HEK293 (cell line): ENCODE measurements around the gene MAP7D1.

Experiments used
- CTCF ChIA-PET: fragments of 350-600 bp; formaldehyde crosslinking; extraction: SDS; loops from one replicate; lab custom pipeline; 2021; ENCODE audit warnings: antibody characterized with exemption; lab: Yijun Ruan, JAX
- POLR2A ChIA-PET: fragments of 300-600 bp; formaldehyde crosslinking; extraction: SDS; loops from one replicate; lab custom pipeline; 2020; ENCODE audit warnings: antibody characterized with exemption, inconsistent platforms; lab: Yijun Ruan, JAX
- H3K27ac ChIP-seq: fragments of 200-500 bp; sonication (Bioruptor generic); 2 replicates; pipeline ENCODE4 v1.5.1; 2014; ENCODE audit warnings: low read depth, low read length, control low read depth, inconsistent platforms; ENCODE audit errors: extremely low read depth
- H3K36me3 ChIP-seq, 2 experiments: fragments of 200-500 bp in 1 of 2; sonication (Bioruptor generic) in 1 of 2; 1 replicate in 1 of 2; 2 replicates in 1 of 2; pipeline ENCODE4 v1.5.1; 2014 to 2017; ENCODE audit warnings: inconsistent platforms in 2 of 2, low read length in 2 of 2; ENCODE audit not compliant: control insufficient read depth in 2 of 2, insufficient read depth in 1 of 2
- H3K4me1 ChIP-seq: fragments of 200-500 bp; sonication (Bioruptor generic); 2 replicates; pipeline ENCODE4 v1.5.1; 2014; ENCODE audit warnings: mild to moderate bottlenecking, low read length, inconsistent platforms; ENCODE audit not compliant: control insufficient read depth, insufficient read depth
- H3K4me3 ChIP-seq: 2 replicates; pipeline ENCODE4 v1.5.1; 2011; ENCODE audit warnings: low read depth, mild to moderate bottlenecking, control low read depth, low read length, moderate library complexity
- H3K9me3 ChIP-seq: fragments of 200-500 bp; sonication (Bioruptor generic); 2 replicates; pipeline ENCODE4 v1.5.1; 2014; ENCODE audit warnings: low read depth, low read length, inconsistent platforms; ENCODE audit not compliant: control insufficient read depth, insufficient read depth
- EGR2 ChIP-seq: fragments of 450-650 bp; formaldehyde crosslinking; IDR thresholded peaks from 2 replicates; pipeline ENCODE4 v1.5.1; 2016; ENCODE audit warnings: low read depth, missing biosample characterization, missing genetic modification characterization
- GFI1B ChIP-seq: fragments of 450-650 bp; formaldehyde crosslinking; IDR thresholded peaks from 2 replicates; pipeline ENCODE4 v1.5.1; 2016; ENCODE audit warnings: missing biosample characterization, missing genetic modification characterization
- PRDM1 ChIP-seq: fragments of 450-650 bp; formaldehyde crosslinking; IDR thresholded peaks from 2 replicates; pipeline ENCODE4; 2016; ENCODE audit warnings: missing biosample characterization, missing genetic modification characterization
- ZFHX2 ChIP-seq: fragments of 450-650 bp; formaldehyde crosslinking; conservative IDR thresholded peaks from 2 replicates; pipeline ENCODE4 v1.5.1; 2016; ENCODE audit warnings: missing biosample characterization, missing genetic modification characterization
- ZFP41 ChIP-seq: fragments of 450-650 bp; formaldehyde crosslinking; IDR thresholded peaks from 2 replicates; pipeline ENCODE4 v1.5.1; 2016; ENCODE audit warnings: missing biosample characterization, missing genetic modification characterization, borderline replicate concordance
- ZNF366 ChIP-seq: fragments of 450-650 bp; formaldehyde crosslinking; conservative IDR thresholded peaks from 2 replicates; pipeline ENCODE4 v1.5.1; 2016; ENCODE audit warnings: missing biosample characterization, missing genetic modification characterization
- ZNF473 ChIP-seq: fragments of 450-650 bp; formaldehyde crosslinking; IDR thresholded peaks from 2 replicates; pipeline ENCODE4 v1.5.1; 2017; ENCODE audit warnings: missing biosample characterization, missing genetic modification characterization
- ZNF623 ChIP-seq: fragments of 450-650 bp; formaldehyde crosslinking; IDR thresholded peaks from 2 replicates; pipeline ENCODE4 v1.5.1; 2016; ENCODE audit warnings: missing biosample characterization, missing genetic modification characterization
- ZNF654 ChIP-seq: fragments of 450-650 bp; formaldehyde crosslinking; IDR thresholded peaks from 2 replicates; pipeline ENCODE4 v1.5.1; 2016; ENCODE audit warnings: low read depth, missing biosample characterization, missing genetic modification characterization
- ZNF777 ChIP-seq: fragments of 450-650 bp; formaldehyde crosslinking; IDR thresholded peaks from 2 replicates; pipeline ENCODE4 v1.5.1; 2017; ENCODE audit warnings: missing biosample characterization, missing genetic modification characterization, borderline replicate concordance
- ZSCAN30 ChIP-seq: fragments of 450-650 bp; IDR thresholded peaks from 2 replicates; pipeline ENCODE4 v1.5.1; 2018; ENCODE audit warnings: missing biosample characterization, mild to moderate bottlenecking, missing genetic modification characterization, moderate library complexity
- TF ChIP-seq, protein P1 (sequence below): fragments of 450-650 bp; formaldehyde crosslinking; IDR thresholded peaks from 2 replicates; pipeline ENCODE4 v1.5.1; 2017; ENCODE audit warnings: missing biosample characterization, missing genetic modification characterization
- TF ChIP-seq, protein P2 (sequence below): fragments of 450-650 bp; formaldehyde crosslinking; IDR thresholded peaks from 2 replicates; pipeline ENCODE4; 2016; ENCODE audit warnings: missing biosample characterization, missing genetic modification characterization
- TF ChIP-seq, protein P3 (sequence below): fragments of 450-650 bp; formaldehyde crosslinking; IDR thresholded peaks from 2 replicates; pipeline ENCODE4 v1.5.1; 2016; ENCODE audit warnings: missing biosample characterization, missing genetic modification characterization
- TF ChIP-seq, protein P4 (sequence below): fragments of 450-650 bp; formaldehyde crosslinking; IDR thresholded peaks from 2 replicates; pipeline ENCODE4 v1.5.1; 2016; ENCODE audit warnings: missing biosample characterization, missing genetic modification characterization

The MAP7D1 gene

DNA sequence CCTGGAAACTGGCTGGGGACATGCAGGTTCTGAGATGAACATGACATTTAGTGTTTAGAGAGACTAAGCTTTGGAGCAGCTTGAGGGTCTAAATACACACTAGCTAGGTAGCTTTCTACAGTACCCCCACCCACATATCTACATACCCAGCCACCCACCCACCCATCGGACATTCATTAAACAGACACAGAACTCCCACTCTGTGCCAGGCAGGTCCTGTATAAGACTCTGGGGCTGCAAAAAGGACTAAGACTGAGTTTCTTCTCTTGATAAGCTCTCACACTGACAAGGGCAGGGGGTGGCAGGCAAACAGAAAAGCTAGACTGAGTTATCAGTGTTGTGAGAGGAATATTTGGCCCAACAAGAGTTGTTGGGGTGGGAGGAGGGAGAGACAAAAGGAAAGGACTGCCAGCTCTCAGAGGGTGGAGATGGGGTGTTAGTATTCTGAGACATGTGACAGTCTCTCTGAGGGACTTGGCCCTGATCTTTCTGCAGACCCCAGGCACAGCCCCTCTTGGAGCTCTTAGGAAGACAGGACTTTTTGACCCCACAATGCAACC, 6.8 kb downstream of the MAP7D1 start:
- TF ChIP-seq, protein P1, sequence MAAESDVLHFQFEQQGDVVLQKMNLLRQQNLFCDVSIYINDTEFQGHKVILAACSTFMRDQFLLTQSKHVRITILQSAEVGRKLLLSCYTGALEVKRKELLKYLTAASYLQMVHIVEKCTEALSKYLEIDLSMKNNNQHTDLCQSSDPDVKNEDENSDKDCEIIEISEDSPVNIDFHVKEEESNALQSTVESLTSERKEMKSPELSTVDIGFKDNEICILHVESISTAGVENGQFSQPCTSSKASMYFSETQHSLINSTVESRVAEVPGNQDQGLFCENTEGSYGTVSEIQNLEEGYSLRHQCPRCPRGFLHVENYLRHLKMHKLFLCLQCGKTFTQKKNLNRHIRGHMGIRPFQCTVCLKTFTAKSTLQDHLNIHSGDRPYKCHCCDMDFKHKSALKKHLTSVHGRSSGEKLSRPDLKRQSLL (tag by site-specific recombination): no peak
- no peak for TF ChIP-seq ZNF366 (tag by site-specific recombination)
- TF ChIP-seq ZFHX2 (tag by site-specific recombination): peak; percentile 39; the same call in 1 of the 2 replicates
- TF ChIP-seq, protein P2, sequence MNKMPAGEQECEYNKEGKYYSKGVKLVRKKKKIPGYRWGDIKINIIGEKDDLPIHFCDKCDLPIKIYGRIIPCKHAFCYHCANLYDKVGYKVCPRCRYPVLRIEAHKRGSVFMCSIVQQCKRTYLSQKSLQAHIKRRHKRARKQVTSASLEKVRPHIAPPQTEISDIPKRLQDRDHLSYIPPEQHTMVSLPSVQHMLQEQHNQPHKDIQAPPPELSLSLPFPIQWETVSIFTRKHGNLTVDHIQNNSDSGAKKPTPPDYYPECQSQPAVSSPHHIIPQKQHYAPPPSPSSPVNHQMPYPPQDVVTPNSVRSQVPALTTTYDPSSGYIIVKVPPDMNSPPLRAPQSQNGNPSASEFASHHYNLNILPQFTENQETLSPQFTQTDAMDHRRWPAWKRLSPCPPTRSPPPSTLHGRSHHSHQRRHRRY (tag by site-specific recombination): no peak
- TF ChIP-seq, protein P3, sequence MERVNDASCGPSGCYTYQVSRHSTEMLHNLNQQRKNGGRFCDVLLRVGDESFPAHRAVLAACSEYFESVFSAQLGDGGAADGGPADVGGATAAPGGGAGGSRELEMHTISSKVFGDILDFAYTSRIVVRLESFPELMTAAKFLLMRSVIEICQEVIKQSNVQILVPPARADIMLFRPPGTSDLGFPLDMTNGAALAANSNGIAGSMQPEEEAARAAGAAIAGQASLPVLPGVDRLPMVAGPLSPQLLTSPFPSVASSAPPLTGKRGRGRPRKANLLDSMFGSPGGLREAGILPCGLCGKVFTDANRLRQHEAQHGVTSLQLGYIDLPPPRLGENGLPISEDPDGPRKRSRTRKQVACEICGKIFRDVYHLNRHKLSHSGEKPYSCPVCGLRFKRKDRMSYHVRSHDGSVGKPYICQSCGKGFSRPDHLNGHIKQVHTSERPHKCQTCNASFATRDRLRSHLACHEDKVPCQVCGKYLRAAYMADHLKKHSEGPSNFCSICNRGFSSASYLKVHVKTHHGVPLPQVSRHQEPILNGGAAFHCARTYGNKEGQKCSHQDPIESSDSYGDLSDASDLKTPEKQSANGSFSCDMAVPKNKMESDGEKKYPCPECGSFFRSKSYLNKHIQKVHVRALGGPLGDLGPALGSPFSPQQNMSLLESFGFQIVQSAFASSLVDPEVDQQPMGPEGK (tag by site-specific recombination): no peak
- peak; percentile 62 for TF ChIP-seq EGR2 (tag by site-specific recombination)
- TF ChIP-seq ZSCAN30 (tag by site-specific recombination): no peak
- TF ChIP-seq ZFP41 (tag by site-specific recombination): no peak
- Histone ChIP-seq H3K27ac (no peak overlapping the region), H3K4me3 (no peak overlapping the region), H3K4me1 (peaks cover 2% of the 10 kb centered on the region), H3K9me3 (no peaks in the 10 kb centered on the region), H3K36me3 (peaks cover 0 to 68% of the 10 kb centered on the region in 2 experiments; a peak in 2 of 3 replicates)
- POLR2A ChIA-PET: interaction anchor here (1.4 to 1.7 kb wide), 2 partner anchors 13 to 123 kb away, joined by 3 to 6 read pairs; partner anchors contain the start of gene TRAPPC3
- CTCF ChIA-PET: interaction anchor here (2.0 to 3.4 kb wide), 2 partner anchors 13 to 25 kb away, joined by 11 to 28 read pairs; partner anchors contain the start of gene TRAPPC3

DNA sequence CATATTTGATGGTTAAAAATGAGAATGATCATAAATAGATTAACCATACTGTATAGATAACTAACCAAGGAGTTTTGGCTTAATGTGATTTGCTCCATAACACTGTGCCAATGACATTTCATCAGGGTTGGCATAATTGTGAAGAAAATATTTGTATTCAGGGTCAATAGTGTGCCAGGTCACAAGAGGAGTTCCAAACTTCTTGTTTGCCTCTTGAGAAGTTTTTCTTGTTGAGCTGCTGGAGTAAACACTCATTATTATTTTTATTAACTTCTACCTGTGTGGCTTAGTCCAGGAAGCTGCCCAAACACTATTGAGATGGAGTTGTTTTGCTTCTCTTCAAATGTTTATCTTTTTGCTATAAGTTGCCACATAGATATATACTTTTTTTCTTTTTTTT, 7.5 kb downstream of the MAP7D1 start:
- no peak for TF ChIP-seq ZNF777 (tag by site-specific recombination)
- TF ChIP-seq PRDM1 (tag by site-specific recombination): no peak
- TF ChIP-seq, all 188 proteins: peak for 0
- POLR2A ChIA-PET: interaction anchor here (1.7 kb wide), 1 partner anchor 14 kb away, joined by 6 read pairs; the partner anchor contains the start of gene TRAPPC3
- no peaks in the 10 kb centered on the region for H3K4me1 ChIP-seq

DNA sequence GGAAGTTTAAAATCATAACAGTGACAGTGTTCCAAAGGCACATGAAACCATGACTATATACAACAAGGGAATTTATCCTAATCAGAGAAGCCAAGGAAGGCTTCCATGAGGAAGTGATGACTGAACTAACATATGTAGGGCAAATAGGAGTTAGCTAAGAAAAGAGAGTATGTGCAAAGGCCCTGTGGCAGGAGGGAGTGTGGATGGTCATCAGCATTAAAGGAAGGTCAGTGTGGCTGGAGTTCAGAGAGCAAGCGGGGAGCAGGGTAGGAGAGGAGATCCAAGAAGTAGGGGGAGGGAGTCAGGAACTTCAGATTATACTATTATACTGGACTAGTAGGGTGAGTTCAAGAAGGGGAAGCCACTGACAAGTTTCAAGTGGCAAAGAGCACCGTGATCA, 8.4 kb downstream of the MAP7D1 start:
- Histone ChIP-seq H3K4me1 (no peaks in the 10 kb centered on the region), H3K36me3 (peaks cover 0 to 66% of the 10 kb centered on the region in 2 experiments; a peak in 2 of 3 replicates), H3K27ac (no peak overlapping the region), H3K9me3 (no peaks in the 10 kb centered on the region), H3K4me3 (no peak overlapping the region)
- TF ChIP-seq, protein P4, sequence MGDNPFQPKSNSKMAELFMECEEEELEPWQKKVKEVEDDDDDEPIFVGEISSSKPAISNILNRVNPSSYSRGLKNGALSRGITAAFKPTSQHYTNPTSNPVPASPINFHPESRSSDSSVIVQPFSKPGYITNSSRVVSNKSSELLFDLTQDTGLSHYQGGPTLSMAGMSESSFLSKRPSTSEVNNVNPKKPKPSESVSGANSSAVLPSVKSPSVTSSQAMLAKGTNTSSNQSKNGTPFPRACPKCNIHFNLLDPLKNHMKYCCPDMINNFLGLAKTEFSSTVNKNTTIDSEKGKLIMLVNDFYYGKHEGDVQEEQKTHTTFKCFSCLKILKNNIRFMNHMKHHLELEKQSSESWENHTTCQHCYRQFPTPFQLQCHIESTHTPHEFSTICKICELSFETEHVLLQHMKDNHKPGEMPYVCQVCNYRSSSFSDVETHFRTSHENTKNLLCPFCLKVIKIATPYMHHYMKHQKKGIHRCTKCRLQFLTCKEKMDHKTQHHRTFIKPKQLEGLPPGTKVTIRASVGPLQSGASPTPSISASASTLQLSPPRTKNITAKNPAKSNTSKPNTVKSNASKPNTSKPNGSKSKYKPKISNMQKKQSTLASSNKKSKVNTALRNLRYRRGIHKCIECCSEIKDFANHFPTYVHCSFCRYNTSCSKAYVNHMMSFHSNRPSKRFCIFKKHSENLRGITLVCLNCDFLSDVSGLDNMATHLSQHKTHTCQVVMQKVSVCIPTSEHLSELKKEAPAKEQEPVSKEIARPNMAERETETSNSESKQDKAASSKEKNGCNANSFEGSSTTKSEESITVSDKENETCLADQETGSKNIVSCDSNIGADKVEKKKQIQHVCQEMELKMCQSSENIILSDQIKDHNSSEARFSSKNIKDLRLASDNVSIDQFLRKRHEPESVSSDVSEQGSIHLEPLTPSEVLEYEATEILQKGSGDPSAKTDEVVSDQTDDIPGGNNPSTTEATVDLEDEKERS (tag by site-specific recombination): 0 out of 2 replicates have a peak, but pooled peaks have one; percentile 38
- no peak for TF ChIP-seq GFI1B
- TF ChIP-seq ZNF623 (tag by site-specific recombination): peak; percentile 100
- 0 out of 2 replicates have a peak, but pooled peaks have one; percentile 3 for TF ChIP-seq ZNF654
- TF ChIP-seq ZNF473 (tag by site-specific recombination): no peak
- ChIA-PET POLR2A (no interaction called here), CTCF (interaction anchor here (2.0 kb wide), 1 partner anchor 15 kb away, joined by 10 read pairs; the partner anchor contains the start of gene TRAPPC3)

More for the DNA sequence above, 7.5 kb downstream of the MAP7D1 start:
- CTCF ChIA-PET: interaction anchor here (2.0 to 3.4 kb wide), 2 partner anchors 13 to 25 kb away, joined by 11 to 28 read pairs; partner anchors contain the start of gene TRAPPC3
- peaks cover 0 to 67% of the 10 kb centered on the region in 2 experiments; a peak in 2 of 3 replicates for H3K36me3 ChIP-seq
- no peaks in the 10 kb centered on the region for H3K9me3 ChIP-seq
- H3K4me3 ChIP-seq: no peak overlapping the region
- H3K27ac ChIP-seq: no peak overlapping the region
